NCI-H82 (cell line): Measurements from ENCODE around the gene PTPRN2.

Experiments
- DNase-seq: peaks from one replicate; lab custom pipeline; 2025; lab: John Stamatoyannopoulos, UW

Gene PTPRN2

GRCh38 chr7:158252081-158252836, 335.4 kb downstream of the PTPRN2 start:
- DNase-seq: no peak

- DNase-seq: no peak
Observed at GRCh38 chr7:158251061-158251965, 336.3 kb downstream of the PTPRN2 start.

- no peak for DNase-seq
Observed at GRCh38 chr7:158249692-158250091, 337.9 kb downstream of the PTPRN2 start.

GRCh38 chr7:158248816-158249215, 338.8 kb downstream of the PTPRN2 start:
- DNase-seq: no peak

GRCh38 chr7:158247758-158248487, 339.7 kb downstream of the PTPRN2 start:
- DNase-seq: no peak

- no peak for DNase-seq
Observed at GRCh38 chr7:158246960-158247673, 340.5 kb downstream of the PTPRN2 start.

- no peak for DNase-seq
Observed at GRCh38 chr7:158246272-158246959, 341.2 kb downstream of the PTPRN2 start.

- no peak for DNase-seq
Observed at GRCh38 chr7:158245724-158246041, 341.9 kb downstream of the PTPRN2 start.

GRCh38 chr7:158244873-158245723, 342.5 kb downstream of the PTPRN2 start:
- no peak for DNase-seq

GRCh38 chr7:158244430-158244829, 343.2 kb downstream of the PTPRN2 start:
- no peak for DNase-seq

- DNase-seq: no peak
Observed at GRCh38 chr7:158241919-158242318, 345.7 kb downstream of the PTPRN2 start.

GRCh38 chr7:158240801-158241200, 346.8 kb downstream of the PTPRN2 start:
- no peak for DNase-seq

- no peak for DNase-seq
Observed at GRCh38 chr7:158239290-158239981, 348.2 kb downstream of the PTPRN2 start.

GRCh38 chr7:158238616-158239289, 348.9 kb downstream of the PTPRN2 start:
- no peak for DNase-seq

- DNase-seq: no peak
Observed at GRCh38 chr7:158237672-158238335, 349.8 kb downstream of the PTPRN2 start.

- DNase-seq: no peak
Observed at GRCh38 chr7:158236400-158236799, 351.2 kb downstream of the PTPRN2 start.

- no peak for DNase-seq
Observed at GRCh38 chr7:158235862-158236261, 351.8 kb downstream of the PTPRN2 start.

- no peak for DNase-seq
Observed at GRCh38 chr7:158229945-158230344, 357.7 kb downstream of the PTPRN2 start.

GRCh38 chr7:158228986-158229385, 358.6 kb downstream of the PTPRN2 start:
- no peak for DNase-seq
